Left renal pelvis (tissue), 4 donors: Measurements from ENCODE around the gene TPCN2. TPM values are rescaled to one million over a fixed set of nuclear protein-coding genes. Genes with fewer than 3 reads are reported as not detected.

Source experiments
- DNase-seq, 4 donors: peaks; one replicate each; pipeline ENCODE4 v3.0.0-alpha.2; 2013; ENCODE audit warnings: low read depth in 4 of 4, low spot score in 3 of 4
- polyA plus RNA-seq, 4 donors: library from polyadenylated mRNA; unstranded; fragments of 120-200 nt; gene quantifications; one replicate each; pipeline ENCODE4 v1.2.1, GENCODE V29; 2013; ENCODE audit not compliant: insufficient read length in 4 of 4

TPCN2 gene
- polyA plus RNA-seq, 4 donors: 9.1 to 20.5 (median 14.2) TPM

DNA sequence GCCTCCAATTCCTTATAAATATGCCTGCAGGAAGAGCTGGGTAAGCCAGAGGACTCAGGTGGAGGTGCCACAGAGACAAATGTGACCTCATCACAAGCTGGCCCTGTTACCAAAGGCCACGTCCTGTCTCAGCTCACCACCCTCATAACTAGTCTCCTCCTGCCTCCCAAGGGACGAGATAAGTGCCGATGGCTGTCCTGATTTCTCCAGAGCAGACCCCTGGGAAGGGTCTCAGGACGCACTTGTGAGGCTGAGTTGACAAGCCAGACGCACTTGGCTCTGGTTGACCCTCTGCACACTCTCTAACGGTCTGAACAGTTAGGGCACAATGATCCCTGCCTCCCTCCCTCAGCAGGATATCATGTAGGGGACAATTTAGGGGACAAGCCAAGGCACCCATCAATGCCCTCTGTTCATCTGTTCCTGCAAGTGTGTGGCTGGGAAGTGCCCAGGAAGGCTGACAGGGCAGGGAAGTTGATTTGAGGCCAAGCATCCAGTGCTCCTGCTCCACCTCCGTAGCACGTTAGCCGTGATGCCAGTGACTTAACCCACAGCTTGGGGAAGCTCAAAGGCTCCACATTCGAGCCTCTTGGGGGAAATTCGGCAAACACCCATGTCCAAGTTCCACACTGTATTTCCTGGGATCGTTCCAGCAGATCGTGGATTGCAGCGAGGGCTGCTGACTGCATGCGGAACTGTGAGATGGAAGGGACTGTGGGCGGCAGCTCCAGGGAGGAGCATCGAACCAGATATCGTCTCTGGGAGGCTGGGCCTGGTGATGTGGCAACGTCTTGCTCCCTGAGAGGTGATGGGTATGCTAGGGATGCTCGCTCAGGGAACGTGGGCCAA, 109.8 kb downstream of the TPCN2 start:
- DNase-seq: no peak

- DNase-seq: no peak
Measured at GRCh38 chr11:69159150-69159852, 110.6 kb downstream of the TPCN2 start.

- DNase-seq: no peak
Measured at GRCh38 chr11:69160296-69161116, 111.8 kb downstream of the TPCN2 start.

DNA sequence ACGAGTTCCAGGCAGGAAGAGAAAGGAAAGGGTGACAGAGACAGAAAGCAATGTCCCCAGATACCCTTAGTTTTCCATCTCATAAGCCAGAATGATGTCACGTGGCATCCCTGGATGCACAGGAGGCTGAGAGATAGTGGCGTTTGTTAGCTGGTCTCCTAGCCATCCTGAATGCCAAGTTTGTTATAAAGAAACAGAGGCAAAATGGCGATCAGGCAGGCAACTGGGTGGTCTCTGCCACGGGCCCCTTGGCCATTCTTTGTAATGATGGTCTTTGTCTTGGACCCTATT, 112.3 kb downstream of the TPCN2 start:
- no peak for DNase-seq

DNA sequence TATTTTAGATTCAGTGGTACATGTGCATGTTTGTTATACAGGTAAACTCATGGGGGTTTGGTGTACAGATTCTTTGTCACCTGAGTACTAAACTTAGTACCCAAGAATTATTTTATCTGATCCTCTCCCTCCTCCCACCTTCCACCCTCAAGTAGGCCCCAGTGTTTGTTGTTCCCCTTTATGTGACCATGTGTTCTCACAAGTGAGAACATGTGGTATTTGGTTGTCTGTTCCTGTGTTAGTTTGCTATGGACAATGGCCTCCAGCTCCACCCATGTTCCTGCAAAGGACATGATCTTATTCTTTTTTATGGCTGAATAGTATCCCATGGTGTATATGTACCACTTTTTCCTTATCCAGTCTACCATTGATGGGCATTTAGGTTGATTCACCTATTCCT, 113.8 kb downstream of the TPCN2 start:
- DNase-seq: no peak

- DNase-seq: no peak
Measured at GRCh38 chr11:69163842-69164241, 115.1 kb downstream of the TPCN2 start.

- DNase-seq: no peak
Measured at GRCh38 chr11:69164824-69165223, 116.1 kb downstream of the TPCN2 start.

DNA sequence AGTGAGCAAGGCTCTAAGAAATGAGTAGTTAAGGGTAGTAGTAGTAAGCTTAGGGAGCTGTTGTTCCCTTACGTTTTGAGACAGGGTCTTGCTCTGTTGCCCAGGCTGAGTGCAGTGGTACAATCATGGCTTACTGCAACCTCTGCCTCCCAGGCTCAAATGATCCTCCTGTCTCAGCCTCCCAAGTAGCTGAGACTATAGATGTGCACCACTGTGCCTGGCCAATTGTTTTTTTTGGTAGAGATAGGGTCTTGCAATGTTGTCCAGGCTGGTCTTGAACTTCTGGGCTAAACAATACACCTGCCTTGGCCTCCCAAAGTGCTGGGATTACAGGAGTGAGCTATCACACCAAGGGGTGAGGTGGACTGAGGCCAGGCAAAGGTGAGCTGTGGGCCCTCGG, 117.0 kb downstream of the TPCN2 start:
- no peak for DNase-seq

DNA sequence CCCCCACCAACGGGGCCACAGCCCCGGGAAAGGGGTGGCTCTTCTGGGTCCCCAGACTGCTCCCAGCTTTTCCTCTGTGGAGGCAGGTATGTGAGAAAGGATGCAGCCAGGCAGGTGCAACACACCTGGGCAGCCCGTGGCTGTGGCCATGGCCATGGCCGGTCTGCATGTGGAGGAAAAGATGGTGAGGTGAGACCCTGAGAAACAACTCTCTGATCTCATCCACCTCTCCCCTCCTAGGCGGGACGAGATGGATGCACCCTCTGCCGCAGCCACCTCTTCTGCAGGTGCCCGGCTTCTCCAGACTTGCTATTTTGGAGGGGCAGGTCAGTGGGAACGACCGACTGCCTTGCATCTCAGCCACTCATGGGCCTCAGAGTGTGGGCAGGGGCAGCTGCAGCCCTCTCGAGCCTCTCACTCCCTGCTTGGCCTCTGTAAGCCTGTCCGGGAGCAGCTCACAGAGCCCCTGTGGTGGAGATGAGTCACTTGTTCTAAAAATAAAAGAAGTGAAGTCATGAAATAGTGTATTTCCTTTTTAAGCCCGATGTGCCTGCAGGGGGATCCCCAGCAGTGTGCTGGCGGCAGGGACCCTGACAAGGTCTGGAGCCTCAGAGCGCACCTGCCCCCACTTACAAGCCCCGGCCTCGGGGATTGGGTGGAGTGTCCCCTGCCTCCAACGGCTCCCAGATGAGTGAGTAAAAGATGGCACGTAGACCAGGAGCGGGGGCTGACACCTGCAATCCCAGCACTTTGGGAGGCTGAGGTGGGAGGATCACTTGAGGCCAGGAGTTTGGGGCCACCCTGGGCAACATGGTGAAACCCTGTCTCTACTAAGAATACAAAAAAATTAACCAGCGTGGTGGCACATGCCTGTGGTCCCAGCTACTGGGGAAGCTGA, 117.7 kb downstream of the TPCN2 start:
- no peak for DNase-seq

DNA sequence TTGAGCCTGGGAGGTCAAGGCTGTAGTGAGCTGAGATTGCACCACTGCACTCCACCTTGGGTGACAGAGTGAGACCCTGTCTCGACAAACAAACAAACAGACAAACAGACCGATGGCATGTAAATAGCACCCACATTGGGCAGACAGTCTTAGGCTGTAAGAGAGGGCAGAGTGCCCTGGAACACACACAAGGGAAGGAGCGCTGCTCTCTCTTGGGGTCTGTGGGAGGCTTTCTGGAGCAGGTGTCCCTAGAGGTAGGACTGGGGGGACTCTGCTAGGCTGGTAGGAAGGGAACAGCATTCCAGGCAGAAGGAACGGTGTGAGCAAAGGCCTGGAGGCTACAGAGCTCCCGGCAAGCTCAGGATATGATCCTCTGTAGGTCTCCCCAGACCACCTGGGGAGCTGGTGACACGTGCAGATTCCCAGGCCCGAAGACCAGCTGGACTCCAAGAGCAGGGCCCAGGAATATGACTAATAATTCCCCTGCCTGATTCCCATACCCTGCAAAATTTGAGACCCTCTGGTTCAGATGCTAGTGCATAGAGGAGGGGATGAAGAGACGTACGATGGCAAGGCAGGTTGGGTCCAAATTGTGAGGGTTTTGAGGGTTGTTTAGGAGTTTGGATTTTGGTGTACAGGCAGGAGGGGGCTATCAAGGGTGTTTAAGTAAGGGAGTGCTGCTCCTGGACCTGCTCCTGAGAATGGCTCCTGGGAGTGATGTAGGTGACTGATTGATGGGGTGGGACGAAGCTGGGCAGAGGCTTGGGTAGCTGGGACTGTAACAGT, 118.6 kb downstream of the TPCN2 start:
- no peak for DNase-seq

DNA sequence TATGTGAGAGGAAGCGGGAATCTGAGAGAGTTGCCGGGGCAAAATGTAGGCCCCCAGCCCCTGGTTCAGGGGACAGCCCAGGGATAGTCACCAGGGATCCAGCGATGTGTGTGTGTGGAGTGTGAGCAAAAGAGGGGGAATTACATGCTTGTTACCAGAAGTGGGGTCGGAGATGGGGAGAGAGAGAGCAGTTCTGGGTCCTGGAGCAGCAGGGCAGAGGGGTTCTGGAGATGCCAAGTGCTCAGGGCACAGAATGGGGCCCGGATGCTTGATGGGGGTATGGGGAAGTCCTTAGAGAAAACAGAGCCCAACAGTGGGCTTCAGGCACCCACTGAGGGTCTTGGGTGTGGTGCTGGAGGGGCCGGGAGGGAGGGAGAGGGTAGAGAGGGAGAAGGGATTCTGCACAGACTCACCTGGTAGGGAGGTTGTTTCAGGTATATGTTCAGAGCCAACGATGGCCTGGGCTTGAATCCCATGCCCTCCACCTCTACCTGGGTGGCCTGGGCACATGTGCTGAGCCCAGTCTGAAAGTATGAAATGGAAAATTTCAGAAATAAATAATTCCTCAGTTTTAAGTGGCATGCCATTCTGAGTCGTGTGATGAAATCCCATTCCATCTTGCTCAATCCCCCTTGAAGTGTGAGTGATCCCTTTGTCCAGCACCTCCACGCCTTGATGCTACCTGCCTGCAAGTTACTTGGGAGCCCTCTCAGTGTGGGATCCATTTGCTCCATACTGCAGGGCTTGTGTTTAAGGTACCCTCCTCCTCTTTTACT, 119.4 kb downstream of the TPCN2 start:
- DNase-seq: no peak

DNA sequence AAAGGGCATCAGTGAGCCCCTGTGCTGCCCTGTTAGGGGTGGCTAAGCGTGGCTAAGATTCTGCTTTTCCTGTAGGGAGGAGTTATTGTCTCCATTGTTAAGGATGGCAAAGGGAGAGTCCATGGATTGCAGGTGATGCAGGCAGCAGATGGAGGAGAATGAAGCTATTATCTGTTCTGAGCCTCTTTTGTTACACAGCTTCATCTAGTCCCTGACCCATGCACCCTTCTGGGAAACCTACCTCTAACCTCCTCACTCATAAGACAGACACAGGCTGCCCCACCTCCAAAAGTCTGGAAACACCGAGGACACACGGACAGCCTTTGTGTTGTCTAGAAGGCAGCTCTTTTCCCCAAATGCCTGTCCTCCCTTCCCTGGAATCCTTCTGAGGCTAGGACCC, 120.7 kb downstream of the TPCN2 start:
- no peak for DNase-seq

- no peak for DNase-seq
Measured at GRCh38 chr11:69170704-69171103, 122.0 kb downstream of the TPCN2 start.

DNA sequence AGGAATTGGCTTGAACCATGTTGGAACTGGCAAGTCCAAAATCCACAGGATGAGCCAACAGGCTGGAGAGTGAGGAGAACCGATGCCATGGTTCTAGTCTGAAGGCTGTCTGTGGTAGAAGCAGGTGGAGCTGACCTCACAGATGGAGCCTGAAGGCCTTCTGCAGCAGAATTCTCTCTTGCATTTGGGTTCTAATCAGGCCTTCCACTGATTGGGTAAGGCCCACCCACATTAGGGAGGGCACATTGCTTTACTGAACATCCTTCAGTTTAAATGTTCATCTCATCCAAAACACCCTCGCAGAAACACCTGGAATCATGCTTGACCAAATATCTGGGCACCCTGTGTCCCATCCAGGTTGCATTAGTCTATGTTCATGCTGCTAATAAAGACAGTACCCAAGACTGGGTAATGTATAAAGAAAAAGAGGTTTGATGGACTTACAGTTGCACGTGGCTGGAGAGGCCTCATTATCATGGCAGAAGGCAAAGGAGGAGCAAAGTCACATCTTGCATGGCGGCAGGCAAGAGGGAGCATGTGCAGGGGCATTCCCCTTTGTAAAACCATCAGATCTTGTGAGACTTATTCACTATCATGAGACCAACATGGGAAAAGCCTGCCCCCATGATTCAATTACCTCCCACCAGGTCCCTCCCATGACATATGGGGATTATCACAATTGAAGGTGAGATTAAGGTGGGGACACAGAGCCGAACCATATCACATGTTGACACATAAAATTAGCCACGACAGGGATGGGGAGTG, 122.9 kb downstream of the TPCN2 start:
- no peak for DNase-seq

DNA sequence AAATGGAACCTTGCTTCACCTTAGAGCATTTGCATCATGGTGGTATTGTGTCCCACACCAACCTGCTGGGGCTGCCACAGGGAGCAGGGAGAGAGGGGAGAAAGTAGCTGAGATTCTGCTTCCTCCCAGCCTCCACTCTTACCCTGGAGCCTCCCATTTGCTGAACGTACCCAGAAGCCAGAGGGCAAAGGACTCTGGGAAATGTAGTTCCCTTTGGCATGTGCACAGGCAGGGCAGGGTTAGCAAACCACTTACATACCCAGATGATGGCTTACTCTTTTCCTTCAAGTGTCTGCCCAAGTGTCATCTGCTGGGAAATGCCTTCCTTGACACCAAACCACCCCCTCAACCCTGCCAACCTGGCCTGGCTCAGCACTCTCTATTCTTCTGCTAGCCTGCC, 123.9 kb downstream of the TPCN2 start:
- DNase-seq: no peak

DNA sequence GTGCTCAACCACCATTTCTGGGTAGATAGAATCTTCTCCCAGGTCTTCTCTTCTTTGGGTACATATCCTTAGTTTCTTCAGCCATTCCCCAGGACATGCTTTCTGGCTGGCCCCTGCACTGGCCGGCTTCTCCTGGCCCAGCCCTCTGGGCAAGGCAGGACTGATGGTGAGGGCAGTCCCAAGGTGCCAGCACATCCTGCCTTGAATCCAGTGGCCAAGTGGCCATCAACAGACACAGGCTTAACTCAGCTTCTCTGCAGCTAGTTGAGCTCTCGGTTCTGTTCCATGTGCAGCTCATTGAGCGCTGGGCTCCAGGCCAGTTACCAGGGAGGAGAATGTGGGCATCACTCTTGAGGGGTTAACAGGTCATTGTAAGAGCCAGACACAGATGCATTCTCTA, 124.6 kb downstream of the TPCN2 start:
- DNase-seq: no peak

- DNase-seq: no peak
Measured at GRCh38 chr11:69173925-69174581, 125.3 kb downstream of the TPCN2 start.

DNA sequence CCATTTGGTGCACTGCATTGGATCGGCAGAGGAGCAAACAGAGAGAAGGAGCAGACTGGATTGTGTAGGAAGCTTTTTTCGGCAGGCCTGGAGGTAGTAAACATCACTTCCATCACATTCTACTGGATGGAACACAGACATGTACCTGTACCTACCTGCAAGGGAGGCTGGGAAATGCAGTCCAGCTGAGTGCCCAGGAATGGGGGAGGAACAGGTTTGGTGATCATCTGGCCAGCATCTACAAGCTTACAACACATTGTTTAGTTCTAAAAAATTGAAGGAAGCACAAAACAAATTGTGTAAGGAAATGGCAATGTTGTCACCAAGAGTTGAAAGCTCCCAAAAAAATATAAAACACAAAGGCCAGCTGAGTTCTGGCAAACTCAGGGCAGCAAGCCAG, 126.1 kb downstream of the TPCN2 start:
- DNase-seq: no peak
